HG03354 (cell line): ENCODE measurements around the gene AKIRIN2.

Experiments
- ATAC-seq: cut with Tn5 transposase; IDR thresholded peaks from one replicate; pipeline ENCODE4 v1.9.1; 2021; ENCODE audit warnings: mild to moderate bottlenecking; ENCODE audit not compliant: unreplicated experiment, poor library complexity, severe bottlenecking

Gene AKIRIN2

DNA sequence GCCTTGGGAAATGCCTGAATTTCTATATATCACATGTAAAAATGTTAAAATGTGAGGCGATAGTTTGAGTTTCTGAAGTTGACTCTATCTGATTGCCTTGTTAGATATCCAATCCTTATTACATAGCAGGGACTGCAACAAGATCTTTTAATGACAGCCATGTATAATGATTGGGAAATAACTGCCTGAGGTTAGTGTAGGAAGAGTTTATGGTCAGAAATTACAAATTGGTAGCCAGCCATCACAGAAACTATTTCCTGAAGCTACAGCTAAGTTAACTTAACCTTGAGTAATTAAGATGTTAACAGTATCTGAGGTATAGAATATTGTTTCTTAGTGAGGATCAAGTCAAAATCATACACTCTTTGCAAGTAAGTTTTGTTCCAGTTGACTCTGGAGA lies 41.0 kb downstream of the AKIRIN2 start:
- ATAC-seq: no peak

DNA sequence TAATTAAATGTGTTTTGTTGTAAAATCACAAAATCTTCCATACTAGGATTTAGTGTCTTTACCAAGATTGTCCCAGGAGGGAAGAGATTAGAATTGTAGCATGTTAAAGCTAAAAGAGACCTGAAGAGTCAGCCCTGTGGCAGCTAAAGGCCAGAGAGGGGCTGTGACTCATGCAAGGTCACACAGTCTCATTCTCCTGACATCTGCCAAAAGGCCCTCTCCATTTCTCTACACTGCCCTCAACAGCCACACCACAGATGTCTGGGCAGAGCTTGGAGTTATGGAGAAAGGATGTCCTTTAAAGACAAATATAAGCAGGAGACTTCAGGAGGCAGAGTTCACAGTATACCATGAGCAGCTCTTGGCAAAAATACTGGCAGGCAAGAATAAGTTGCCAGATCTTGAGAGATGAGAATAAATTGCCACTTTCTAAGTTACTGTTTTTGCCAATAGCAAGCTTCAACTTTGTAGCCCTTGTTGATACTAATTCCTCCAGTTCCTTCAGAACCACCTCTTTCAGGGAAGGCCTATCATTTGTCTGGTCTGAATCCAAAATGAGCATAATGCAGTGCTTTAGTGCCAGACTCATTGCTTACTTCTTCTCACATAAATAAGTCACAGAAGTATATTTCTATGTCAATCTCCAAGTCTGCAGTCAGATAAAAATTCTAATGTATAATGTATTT lies 41.7 kb downstream of the AKIRIN2 start:
- no peak for ATAC-seq

DNA sequence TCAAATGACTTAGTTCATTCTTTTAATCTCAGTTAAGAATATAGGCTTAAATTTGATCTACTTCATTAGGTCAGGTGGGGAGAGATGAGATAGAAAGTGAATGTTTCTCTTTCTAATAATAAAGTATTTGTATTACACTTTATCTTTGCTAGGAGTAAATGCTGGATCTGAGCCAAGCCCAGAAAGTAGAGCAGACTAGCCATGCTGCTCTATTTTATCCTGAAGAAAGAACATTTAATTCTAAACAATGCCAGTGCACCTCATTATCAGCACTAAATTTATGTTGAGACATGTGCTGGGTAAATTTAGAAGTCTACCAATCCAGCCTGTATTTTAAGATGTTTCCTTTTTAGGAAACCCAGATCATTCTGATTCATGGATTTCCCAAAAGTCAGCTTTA lies 43.5 kb downstream of the AKIRIN2 start:
- ATAC-seq: no peak

DNA sequence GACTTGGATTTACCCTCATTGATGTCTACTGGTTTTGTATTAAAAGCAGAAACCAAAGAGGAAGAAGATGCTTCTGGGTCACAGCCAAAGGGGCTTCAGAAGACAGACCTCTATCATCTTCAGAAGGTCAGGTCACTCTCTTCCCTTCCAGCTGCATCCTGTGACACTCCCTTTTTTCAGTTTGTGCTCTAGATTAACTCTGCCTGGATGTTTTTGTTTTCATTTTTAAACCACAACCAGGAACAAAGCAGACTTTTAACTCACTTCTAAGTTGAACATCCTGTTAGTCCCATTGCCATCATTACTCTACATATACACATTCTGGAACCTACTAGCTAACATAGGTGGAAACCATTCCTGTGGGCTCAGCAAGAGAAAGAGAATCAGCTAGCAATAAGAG lies 45.2 kb downstream of the AKIRIN2 start:
- peak; percentile 89 for ATAC-seq

DNA sequence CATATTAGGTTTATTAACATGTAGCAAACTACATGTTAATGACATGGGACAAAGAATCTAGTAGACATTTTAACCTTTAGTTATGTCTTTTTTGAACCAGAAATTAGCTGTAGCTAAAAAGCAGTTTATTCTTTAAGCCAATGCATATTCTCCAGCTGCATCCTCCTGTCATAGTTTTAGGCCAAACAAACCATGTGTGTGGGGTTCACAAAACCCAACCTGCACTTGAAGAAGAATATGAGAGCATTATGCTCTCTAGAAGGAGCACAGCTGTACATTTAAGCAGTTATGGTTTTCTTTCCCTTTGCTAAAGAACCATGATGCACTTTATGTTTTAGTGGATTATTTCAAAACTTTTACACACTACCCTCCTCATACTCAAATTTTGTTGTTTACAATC lies 46.2 kb downstream of the AKIRIN2 start:
- ATAC-seq: no peak

DNA sequence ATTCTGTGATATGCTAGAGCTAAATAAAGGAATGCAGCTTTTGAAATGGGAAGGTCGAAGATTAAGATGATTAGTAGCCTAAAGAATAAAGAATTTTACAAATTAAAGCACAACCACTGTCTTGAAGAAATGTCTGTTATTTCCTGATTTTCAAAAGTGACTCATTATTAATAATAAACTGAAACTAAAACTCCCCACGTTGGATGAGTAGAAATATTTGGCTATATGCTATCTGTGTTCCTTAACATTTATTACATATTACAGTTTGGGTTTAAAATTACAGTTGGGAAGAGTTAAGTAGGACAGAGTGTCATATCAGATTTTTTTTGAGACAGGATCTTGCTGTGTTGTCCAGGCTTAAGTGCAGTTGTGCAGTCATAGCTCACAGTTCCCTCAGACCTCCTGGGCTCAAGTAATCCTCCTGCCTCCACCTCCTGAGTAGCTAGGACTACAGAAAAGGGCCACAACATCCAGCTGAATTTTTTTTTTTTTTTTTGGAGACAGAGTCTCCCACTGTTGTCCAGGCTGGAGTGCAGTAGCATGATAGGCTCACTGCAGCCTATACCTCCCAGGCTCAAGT lies 47.1 kb downstream of the AKIRIN2 start:
- no peak for ATAC-seq

DNA sequence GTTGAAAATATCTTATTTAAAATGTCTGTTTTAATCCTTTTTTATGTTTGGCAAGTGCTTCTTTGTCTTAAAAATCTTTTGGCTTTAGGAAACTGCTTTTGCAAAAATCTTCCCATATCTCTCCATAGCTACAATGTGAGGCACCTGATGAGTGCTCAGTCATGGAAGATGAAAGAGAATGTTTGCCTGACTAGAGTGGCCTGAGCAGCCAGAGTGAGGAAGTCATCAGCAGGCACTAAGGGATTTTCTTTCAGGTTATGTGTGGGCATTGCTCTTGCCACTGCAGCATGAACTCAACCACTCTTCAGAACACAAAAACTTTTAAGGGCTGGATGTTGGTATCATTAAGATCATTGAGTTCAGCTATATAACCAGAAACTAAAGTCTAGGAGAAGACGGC lies 47.9 kb downstream of the AKIRIN2 start:
- no peak for ATAC-seq

DNA sequence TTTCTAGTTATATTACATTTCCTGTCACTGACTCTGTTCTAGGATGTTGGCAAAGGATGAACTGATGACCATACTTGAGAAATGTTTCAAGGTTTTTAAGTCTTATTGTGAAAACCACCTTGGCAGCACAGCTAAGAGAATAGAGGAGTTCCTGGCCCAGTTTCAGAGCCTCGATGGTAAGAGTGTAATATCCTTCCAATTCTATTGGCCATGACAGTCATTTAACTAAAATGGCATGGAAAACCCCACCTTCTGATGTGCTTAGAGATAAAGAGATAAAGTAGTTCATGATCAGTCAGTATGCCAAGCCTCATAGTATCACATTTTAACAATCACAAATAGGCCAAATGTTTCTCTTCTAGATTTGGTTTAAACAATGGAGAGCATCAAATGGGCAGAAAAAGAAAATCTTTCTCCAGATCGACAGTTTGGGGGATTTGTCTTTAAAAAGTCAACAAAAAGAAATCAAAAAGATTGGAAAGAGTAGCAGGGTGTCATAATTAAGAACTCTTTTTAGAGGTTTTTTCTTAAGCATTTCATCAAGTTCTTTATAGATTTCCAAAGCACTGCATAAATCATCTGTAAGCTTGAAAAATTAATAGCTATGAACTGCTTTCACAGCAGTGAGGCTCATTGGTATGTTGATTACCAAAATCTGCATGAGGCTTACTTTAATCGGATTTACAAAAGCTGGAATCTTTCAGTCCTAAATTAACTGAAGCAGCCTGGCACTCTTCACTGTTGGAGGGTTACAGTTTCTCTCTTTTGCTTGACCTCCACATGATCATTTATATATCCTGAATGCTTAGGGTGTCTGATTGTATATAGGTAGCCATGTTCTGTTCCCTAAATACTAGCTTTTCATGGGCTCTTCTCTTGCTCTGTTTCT lies 48.7 kb downstream of the AKIRIN2 start:
- no peak for ATAC-seq

DNA sequence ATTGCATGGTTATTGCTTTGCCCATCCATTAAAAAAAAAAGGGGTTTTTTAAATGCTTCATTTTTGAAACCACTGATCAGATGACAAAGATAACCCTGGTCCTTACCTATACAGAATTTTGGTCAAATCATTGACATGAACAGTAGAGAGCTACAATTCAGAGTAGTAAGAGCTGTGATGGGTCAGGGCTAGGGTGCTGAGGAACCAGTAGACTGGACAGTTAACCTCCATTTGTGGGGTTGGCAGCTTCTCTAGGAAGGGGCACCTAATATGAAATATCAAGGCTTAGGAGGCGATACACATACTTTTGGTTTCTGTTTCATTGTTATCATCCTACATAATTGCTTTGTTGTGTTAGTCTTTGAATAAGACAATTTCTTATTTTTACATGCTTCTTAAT lies 57.0 kb downstream of the AKIRIN2 start:
- peak; percentile 76 for ATAC-seq

DNA sequence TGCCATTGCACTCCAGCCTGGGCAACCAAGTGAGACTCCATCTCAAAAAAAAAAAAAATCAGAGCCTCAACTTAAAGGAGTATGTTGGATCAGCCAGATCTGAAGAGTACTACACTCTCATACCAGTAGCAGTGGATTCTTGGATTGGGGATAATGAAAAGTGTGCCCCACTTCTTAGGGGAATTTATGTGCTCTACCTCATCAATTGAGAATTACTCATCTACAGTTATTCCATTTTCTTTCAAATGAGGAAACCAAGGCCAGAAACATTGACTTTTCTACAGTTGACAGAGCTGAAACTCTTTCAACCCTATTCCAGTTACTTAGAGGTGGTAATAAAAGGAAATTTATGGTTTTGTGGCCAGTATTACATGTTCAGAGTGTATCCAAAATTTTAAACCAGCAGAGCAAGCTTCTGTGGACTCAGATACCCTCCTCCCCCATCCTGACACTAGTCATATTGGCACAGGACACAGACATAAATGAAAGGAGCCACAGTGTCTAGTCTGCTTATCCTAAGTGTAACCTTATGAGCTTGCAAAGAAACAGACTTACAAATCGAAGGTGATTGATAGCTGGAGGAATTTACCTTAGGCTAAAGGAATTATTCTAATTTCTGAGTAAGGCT lies 60.9 kb downstream of the AKIRIN2 start:
- ATAC-seq: no peak

DNA sequence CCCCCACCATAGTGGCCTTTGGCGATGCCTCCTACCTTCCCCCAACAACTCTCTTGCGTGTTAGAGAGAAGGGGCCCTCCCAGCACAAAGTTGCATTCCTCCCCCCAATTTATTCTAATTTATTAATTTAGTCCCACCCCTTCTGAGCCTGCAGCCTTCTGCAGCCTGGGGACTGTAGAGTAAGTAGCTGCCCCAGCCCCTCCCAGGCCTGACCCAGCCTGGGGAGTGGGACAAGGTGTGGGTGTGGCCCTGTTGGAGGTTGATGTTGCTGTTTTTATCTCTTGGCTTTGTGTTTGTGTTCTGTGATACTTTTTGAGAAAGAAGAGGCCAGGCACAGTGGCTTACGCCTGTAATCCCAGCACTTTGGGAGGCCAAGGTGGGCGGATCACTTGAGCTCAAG lies 62.7 kb downstream of the AKIRIN2 start:
- no peak for ATAC-seq

DNA sequence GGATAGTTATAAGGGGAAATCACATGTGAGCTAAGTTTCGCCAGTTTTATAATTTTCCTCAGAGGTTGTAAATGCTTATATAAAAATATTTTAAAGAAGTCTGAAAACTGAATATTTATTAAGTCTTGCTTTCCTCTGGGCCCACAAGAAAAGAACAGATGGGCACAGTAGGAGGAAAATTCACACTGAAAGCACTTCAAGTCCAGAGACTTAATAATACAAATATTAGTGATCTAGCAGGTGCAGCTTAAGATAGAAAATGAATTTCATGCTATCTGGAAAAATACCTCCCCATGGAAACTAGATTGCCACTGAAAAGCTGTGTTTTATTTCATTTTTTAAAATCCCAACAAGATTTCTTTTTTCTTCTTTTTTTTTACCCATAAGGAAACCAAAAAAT lies 64.9 kb downstream of the AKIRIN2 start:
- ATAC-seq: no peak

DNA sequence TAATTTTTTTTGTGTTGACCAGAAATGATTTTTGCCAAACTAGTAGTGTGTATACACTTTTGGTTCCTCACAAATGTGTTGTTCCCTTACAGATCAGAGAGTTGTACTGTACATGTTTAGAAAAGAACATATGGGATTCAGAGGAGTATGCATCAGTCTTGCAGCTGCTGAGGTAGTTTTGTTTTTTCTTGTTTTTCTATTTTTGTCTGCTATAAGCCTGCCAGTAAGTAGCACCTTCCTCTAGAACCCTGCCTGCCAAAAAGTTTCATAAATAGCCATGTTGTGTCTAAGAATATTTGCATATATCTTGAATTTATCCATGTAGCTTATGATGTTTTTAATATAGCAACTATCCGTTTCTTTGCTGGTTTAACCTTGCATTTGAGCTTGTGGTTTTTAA lies 65.7 kb downstream of the AKIRIN2 start:
- no peak for ATAC-seq

DNA sequence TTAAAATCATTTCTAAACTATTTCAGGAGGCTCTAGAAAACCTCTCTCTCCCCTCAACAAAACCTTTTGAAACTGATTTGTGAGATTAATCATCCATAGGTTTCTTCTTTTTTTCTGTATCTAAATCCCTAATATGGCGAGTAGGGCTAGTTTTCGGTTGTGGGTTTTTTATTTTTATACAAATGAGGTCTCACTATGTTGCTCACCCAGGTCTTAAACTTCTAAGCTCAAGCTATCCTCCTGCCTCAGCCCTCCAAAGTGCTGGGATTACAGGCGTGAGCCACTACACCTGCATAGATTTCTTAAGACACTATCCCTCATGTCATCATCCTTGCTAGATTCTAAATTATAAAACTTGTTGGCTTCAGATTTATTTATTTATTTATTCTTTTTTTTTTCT lies 68.2 kb downstream of the AKIRIN2 start:
- no peak for ATAC-seq

DNA sequence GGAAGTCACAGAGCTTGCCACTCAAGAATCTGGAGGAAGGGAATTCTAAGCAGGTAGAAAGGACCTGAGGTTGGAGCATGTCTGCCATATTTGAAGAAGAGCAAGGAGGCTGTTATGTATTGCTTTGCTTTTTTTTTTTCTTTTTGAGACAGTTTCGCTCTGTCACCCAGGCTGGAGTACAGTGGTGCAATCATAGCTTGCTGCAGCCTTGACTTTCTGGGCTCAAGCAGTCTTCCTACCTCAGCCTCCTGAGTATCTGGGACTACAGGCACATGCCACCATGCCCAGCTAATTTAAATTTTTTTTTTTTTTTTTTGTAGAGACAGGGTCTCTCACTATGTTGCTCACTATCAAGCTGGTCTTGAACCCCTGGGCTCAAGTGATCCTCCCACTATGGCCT lies 71.3 kb downstream of the AKIRIN2 start:
- ATAC-seq: no peak

DNA sequence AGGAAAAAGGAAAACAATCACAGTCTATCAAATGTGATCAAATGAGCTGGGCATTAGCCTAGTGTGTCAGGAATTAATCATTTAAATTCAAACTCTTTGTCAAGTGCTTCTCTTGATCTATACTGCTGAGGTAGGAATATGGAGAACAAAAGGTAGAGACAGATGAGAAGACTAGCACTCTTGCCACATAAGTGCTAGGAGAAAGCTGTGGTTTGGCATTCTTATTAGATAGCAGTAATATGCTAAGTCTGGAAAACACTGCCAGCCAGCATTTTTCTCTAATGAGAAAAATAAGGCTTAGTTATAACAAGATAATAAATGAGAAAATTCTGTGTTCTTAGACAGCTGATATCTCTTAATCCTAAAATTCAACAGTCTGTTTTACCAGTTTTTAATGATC lies 73.2 kb downstream of the AKIRIN2 start:
- no peak for ATAC-seq

DNA sequence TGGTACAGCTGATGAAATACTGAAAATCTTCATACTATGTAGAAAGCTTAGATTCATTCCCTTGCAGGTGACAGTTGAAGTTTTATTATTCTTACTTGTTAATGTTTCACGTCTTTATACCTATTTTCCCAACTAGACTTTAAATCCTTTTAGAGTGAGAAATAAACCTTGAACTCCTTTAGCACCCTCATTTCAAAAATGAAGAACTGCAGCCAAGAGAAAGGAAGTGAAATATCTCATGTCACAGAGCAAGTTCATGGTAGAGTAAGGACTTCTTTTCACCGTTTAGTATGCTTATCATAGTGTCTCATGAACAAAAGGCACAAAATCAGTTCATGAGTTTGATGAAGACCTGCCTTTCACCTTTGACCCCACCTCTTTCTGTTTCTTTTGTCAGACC lies 73.6 kb downstream of the AKIRIN2 start:
- no peak for ATAC-seq
